CD4-positive, alpha-beta T cell (primary cell): Measurements from ENCODE around the gene DSCAML1. TPM values are rescaled to one million over a fixed set of nuclear protein-coding genes. Genes with fewer than 3 reads are reported as not detected.

Experiments used
- ATAC-seq: fragments of 200-7000 bp; cut with Tn5 transposase; one replicate; pipeline ENCODE4 v1.10.0; 2022; ENCODE audit warnings: mild to moderate bottlenecking; ENCODE audit not compliant: poor library complexity
- CTCF ChIA-PET: fragments of 350-600 bp; sonication (Branson Sonifier 250); formaldehyde crosslinking; loops from one replicate; lab custom pipeline; 2021; ENCODE audit warnings: antibody characterized with exemption, inconsistent platforms; lab: Charles Lee
- POLR2A ChIA-PET: fragments of 350-600 bp; sonication (Branson Sonifier 250); formaldehyde crosslinking; loops from one replicate; lab custom pipeline; 2021; ENCODE audit warnings: antibody characterized with exemption, inconsistent platforms; lab: Charles Lee
- DNase-seq, 14 experiments: peaks; one replicate each; pipeline ENCODE4 v3.0.0-alpha.2; 2013 to 2020; ENCODE audit warnings: mixed read lengths in 2 of 14
- H3K27ac ChIP-seq, 2 donors: one replicate each; pipeline versions ENCODE4 v1.5.1 to v1.7.0; 2013; ENCODE audit warnings: low read length in 2 of 2, low read depth in 1 of 2, mild to moderate bottlenecking in 1 of 2
- H3K27me3 ChIP-seq, 2 experiments: 1 replicate in 1 of 2; 2 replicates in 1 of 2; pipeline versions ENCODE4 v1.6.1 to v1.7.0; 2013; ENCODE audit warnings: low read length in 2 of 2, control low read depth in 1 of 2, mild to moderate bottlenecking in 1 of 2, moderate library complexity in 1 of 2; ENCODE audit not compliant: insufficient read depth in 2 of 2, control insufficient read depth in 1 of 2
- H3K36me3 ChIP-seq: one replicate; pipeline ENCODE4 v1.6.1; 2013; ENCODE audit warnings: low read length, control low read depth; ENCODE audit not compliant: insufficient read depth
- H3K4me1 ChIP-seq: one replicate; pipeline ENCODE4 v1.6.1; 2013; ENCODE audit warnings: low read length, control low read depth; ENCODE audit not compliant: insufficient read depth
- H3K4me3 ChIP-seq: one replicate; pipeline ENCODE4 v1.5.1; 2013; ENCODE audit warnings: mild to moderate bottlenecking, low read length, moderate library complexity
- H3K9me3 ChIP-seq, 2 experiments: 1 replicate in 1 of 2; 2 replicates in 1 of 2; pipeline versions ENCODE4 v1.6.1 to v1.7.0; 2013; ENCODE audit warnings: low read length in 2 of 2, mild to moderate bottlenecking in 2 of 2, control low read depth in 1 of 2, moderate library complexity in 1 of 2; ENCODE audit not compliant: control insufficient read depth in 1 of 2, insufficient read depth in 1 of 2
- H3K27ac Mint-ChIP-seq: one replicate; pipeline ENCODE4 v1.8.0; 2020; ENCODE audit warnings: mixed read lengths
- H3K27me3 Mint-ChIP-seq: one replicate; pipeline ENCODE4 v1.8.0; 2021; ENCODE audit warnings: mixed read lengths
- H3K36me3 Mint-ChIP-seq: one replicate; pipeline ENCODE4 v1.8.0; 2021; ENCODE audit warnings: low read depth, mixed read lengths
- H3K4me1 Mint-ChIP-seq: one replicate; pipeline ENCODE4 v1.8.0; 2021; ENCODE audit warnings: low read depth, mixed read lengths
- H3K4me3 Mint-ChIP-seq: one replicate; pipeline ENCODE4 v1.8.0; 2020; ENCODE audit warnings: mild to moderate bottlenecking, mixed read lengths
- H3K9me3 Mint-ChIP-seq: one replicate; pipeline ENCODE4 v1.8.0; 2020; ENCODE audit warnings: mixed read lengths
- CTCF ChIP-seq: fragments of 200-600 bp; IDR thresholded peaks from one replicate; pipeline ENCODE4 v1.8.0; 2022; ENCODE audit warnings: antibody characterized with exemption, mild to moderate bottlenecking
- intact Hi-C, 2 experiments: fragments of 100-400 bp; cut with DNase I in 1 of 2; cut with micrococcal nuclease in 1 of 2; formaldehyde crosslinking; loops; one replicate each; pipeline versions ENCODE4 v1.15.1 to v1.9.0; 2023 to 2025; cut with DNase I, micrococcal nuclease
- total RNA-seq, 174 experiments: library from RNA in 2 of 174; stranded (reverse) in 2 of 174; gene quantifications; one replicate each; pipeline ENCODE4 v1.2.3 and lab custom pipeline; 2021 to 2026

The DSCAML1 gene
- total RNA-seq, 2 experiments from 2014 or later, result 0.22 to 0.61 TPM

DNA sequence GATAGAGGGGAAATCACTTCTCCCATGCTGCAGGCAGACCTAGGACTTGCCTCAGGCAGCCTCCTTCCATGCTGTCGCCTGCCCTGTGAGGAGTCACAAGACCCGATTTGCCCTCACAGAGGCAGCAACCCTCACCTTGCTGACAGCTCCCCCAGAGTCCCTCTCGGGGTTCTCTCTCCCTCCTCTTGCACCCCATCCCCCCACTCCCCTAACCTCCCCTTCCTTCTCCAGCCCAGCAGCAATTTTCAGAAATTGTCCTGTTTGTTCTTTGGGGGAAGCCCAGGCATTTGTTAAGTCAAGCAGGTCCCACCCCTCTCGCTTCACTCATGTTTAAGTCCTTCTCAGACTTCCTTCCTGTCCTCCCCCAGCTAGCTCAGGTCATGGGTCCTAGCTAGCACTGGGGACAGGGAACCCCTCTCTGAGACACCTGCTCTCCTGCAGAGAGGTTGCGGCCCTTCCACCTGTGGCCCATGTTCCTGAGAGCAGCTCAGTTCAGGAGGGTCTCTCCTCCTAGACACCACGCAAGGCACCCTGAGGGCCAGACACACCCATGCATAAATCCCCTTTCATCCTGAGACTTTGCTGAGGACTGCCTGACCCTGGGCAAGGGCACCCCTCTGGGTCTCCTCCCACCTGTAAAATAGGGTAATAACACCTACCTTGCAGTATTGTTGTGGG, 33.8 kb upstream of the DSCAML1 start:
- no peak for TF ChIP-seq CTCF
- ChIA-PET CTCF (interaction anchor here (4.5 kb wide), 1 partner anchor 14 kb away, joined by 18 read pairs; no protein-coding TSS in a partner anchor), POLR2A (no interaction called here)
- H3K27me3 Mint-ChIP-seq, result no peaks in the 10 kb centered on the region
- no peak overlapping the region for H3K4me3 Mint-ChIP-seq
- Histone ChIP-seq H3K4me1 (peaks cover 45% of the 10 kb centered on the region), H3K27ac (no peak overlapping the region), H3K27me3 (no peaks in the 10 kb centered on the region), H3K36me3 (no peaks in the 10 kb centered on the region), H3K9me3 (no peaks in the 10 kb centered on the region), H3K4me3 (no peak overlapping the region)
- peak overlapping the region; percentile 70 for H3K27ac Mint-ChIP-seq
- H3K9me3 Mint-ChIP-seq, result no peaks in the 10 kb centered on the region
- H3K36me3 Mint-ChIP-seq, result no peaks in the 10 kb centered on the region
- no peak for ATAC-seq
- peaks cover 46% of the 10 kb centered on the region for H3K4me1 Mint-ChIP-seq
- DNase-seq, result peak in 3 of 14 experiments; percentile 30 to 37 (median 35)
- intact Hi-C loops, result no loop called here

DNA sequence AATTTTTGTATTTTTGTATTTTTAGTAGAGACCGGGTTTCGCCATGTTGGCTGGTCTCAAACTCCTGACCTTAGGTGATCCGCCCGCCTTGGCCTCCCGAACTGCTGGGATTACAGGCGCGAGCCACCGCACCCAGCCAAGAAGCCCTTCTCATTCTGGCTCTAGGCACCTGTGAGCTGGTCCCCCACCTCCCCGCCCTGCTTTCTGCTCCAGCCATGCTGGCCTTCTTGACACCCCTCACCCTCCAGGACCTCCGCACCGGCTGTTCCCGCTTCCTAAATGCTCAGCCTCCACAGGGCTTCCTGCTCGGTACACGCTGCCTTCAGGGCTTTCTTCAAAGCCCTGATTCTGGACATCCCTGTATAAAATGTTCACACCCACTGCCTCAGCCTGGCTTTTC, 33.1 kb upstream of the DSCAML1 start:
- intact Hi-C loops, result no loop called here
- Histone ChIP-seq H3K36me3 (no peaks in the 10 kb centered on the region), H3K27ac (no peak overlapping the region), H3K4me1 (peaks cover 45% of the 10 kb centered on the region), H3K27me3 (no peaks in the 10 kb centered on the region), H3K9me3 (no peaks in the 10 kb centered on the region), H3K4me3 (no peak overlapping the region)
- ChIA-PET CTCF (interaction anchor here (4.5 kb wide), 1 partner anchor 13 kb away, joined by 18 read pairs; no protein-coding TSS in a partner anchor), POLR2A (no interaction called here)
- no peaks in the 10 kb centered on the region for H3K36me3 Mint-ChIP-seq
- DNase-seq (peak in 1 of 14 experiments; percentile 5), ATAC-seq (no peak)
- peak overlapping the region; percentile 70 for H3K27ac Mint-ChIP-seq
- H3K4me1 Mint-ChIP-seq, result peaks cover 47% of the 10 kb centered on the region
- H3K4me3 Mint-ChIP-seq, result no peak overlapping the region
- no peak for TF ChIP-seq CTCF
- H3K27me3 Mint-ChIP-seq, result no peaks in the 10 kb centered on the region
- H3K9me3 Mint-ChIP-seq, result no peaks in the 10 kb centered on the region

- peaks cover 49% of the 10 kb centered on the region for H3K4me1 Mint-ChIP-seq
Measured at GRCh38 chr11:117829369-117829725, 32.3 kb upstream of the DSCAML1 start.

More at GRCh38 chr11:117829369-117829725, 32.3 kb upstream of the DSCAML1 start:
- H3K27me3 Mint-ChIP-seq, result no peaks in the 10 kb centered on the region
- H3K4me3 Mint-ChIP-seq, result no peak overlapping the region
- ChIA-PET CTCF (interaction anchor here (4.5 kb wide), 1 partner anchor 12 kb away, joined by 18 read pairs; no protein-coding TSS in a partner anchor), POLR2A (no interaction called here)
- intact Hi-C loops, result no loop called here
- no peak overlapping the region for H3K4me3 ChIP-seq
- peaks cover 50% of the 10 kb centered on the region for H3K4me1 ChIP-seq
- TF ChIP-seq CTCF, result no peak
- H3K36me3 ChIP-seq, result no peaks in the 10 kb centered on the region
- no peak for ATAC-seq
- no peak overlapping the region for H3K27ac Mint-ChIP-seq
- H3K27ac ChIP-seq, result no peak overlapping the region
- H3K27me3 ChIP-seq, result no peaks in the 10 kb centered on the region
- no peaks in the 10 kb centered on the region for H3K36me3 Mint-ChIP-seq
- no peaks in the 10 kb centered on the region for H3K9me3 ChIP-seq
- H3K9me3 Mint-ChIP-seq, result no peaks in the 10 kb centered on the region
- peak in 1 of 14 experiments; percentile 29 for DNase-seq
